CD4-positive, alpha-beta T cell treated with Interleukin-17A for 4 hours (primary cell): ENCODE measurements around the gene FAT1.

ENCODE experiments used
- DNase-seq: peaks from one replicate; pipeline ENCODE4 v3.0.0-alpha.2; 2020; ENCODE audit warnings: mixed read lengths

FAT1 gene

DNA sequence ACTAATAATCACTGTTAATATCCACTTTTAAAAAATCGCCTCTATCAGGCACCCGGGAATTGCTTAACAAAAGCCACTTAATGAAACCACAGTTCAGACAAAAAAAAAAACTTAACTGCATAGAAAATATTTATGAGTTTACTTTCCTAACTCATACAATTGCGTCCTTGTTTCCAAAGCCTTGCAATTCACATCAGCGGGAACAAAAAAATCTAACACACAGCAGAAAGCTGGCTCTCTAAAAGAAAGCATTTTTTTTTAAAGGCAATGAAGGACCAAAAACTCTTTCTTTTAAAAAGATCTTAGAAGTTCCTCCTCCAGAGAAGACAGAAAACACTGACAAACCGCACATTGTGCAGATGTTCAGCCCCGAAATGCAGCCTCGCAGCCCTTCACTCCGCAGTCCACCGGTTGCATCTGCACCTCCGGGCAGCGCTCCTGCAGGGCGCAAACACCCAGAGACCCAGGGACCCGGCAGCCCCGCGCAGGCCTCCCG is 812 bp downstream of the FAT1 start:
- DNase-seq = no peak

GRCh38 chr4:186719925-186720694 is 3.5 kb downstream of the FAT1 start:
- no peak for DNase-seq

DNA sequence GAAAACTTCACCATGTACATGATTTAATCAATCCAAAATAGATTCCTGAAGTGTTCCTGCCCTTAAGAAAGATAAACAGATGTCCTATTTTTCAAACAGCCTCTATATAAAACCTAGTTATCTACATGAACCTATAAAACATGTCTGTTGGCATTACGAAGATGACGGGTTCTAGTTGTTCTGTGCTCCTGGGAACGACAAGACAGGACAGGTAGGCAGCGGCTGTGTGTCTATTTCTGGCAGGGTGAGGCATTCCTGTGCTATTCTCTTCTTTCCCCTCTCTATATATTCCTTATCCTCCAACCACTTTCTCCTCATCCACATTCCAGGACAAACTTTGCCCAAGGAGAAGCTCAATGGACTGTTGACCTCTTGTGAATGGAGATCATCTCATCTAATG is 6.1 kb downstream of the FAT1 start:
- DNase-seq = no peak

DNA sequence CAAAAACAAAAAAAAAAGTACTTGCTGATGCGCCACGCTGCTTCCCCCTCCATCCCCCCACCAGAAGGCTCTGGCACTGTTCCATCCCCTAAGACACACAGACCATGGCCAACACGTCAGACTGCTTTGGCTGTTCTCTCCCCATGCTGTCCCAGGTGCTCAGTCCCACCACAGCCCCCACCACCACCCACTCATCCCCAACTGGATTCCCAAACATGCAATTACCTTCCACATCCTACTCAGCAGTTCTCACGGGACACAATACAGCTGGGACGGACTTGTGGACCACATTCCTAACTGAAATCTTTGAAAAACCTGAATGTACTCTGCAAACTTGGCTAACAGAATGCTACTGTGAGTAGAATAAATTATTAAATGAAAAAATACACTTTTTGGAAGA is 8.6 kb downstream of the FAT1 start:
- DNase-seq = no peak

DNA sequence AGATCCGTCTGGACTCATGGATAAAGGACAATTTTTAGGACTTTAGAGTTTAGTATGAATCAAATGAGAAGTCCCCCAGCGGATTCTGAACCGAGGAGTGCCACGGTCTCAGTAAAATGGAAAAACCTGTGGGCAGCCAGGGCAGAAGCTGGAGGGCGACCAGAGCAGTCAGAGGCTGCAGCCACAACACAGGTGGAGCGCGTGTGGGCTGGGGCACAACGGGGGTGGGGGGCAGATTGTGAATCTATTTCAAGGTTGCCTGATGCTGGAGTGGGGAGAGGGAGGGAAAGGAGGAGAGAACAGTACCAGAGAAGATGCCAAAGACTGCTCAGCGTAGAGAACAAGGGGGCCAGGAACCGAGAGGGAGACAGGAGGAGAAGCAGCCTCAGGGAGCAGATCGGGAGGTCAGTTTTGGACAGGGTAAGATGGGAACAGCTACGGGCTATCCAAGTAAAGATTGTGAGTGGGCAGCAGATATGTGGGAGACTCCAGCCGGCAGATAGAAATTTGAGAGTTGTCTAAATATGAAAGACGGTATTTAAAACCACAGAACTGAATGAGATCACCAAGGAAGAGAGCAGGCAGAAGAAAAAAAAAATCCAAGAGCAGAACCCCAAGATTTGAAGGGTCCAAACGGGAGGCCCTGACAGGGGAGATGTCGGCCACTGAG is 9.5 kb downstream of the FAT1 start:
- DNase-seq = no peak

DNA sequence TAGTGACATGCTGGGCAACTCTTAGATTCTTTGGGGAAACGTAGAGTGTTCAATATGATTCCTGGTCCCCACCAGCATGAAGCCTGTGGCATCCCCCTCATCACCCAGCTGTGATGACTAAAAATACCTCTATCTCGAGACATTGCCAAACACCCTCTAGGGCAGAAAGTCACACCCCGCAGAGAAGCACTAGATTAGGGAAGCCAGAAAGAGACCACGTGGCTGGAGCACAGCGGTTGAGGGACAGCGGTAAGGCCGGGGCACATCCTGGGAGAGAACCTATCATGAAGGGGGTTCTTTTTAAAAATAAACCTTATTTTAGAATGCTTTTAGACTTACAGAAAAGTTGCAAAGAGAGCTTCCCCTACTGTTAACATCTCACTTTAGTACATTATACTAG is 11.0 kb downstream of the FAT1 start:
- DNase-seq = no peak

GRCh38 chr4:186710521-186711119 is 13.0 kb downstream of the FAT1 start:
- DNase-seq = no peak

GRCh38 chr4:186709517-186709916 is 14.1 kb downstream of the FAT1 start:
- DNase-seq = no peak

DNA sequence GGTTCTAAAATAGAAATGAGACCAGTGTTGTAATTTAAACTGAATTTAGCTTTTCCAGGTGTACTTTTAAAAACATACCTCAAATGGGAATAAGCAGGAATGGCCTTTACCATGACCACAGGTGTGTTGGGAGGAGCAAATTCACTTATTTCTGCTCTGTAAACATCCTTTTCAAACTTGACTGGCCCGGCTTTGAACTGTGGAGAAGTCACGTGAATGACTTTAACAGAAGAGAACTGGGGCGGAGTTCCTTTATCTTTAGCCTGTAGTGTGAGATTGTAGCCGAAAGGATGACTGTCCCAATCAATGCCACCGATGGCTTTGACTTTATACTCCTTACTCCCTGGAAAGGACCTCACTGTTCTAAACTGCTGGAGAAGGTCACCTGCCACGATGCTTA is 15.1 kb downstream of the FAT1 start:
- no peak for DNase-seq

DNA sequence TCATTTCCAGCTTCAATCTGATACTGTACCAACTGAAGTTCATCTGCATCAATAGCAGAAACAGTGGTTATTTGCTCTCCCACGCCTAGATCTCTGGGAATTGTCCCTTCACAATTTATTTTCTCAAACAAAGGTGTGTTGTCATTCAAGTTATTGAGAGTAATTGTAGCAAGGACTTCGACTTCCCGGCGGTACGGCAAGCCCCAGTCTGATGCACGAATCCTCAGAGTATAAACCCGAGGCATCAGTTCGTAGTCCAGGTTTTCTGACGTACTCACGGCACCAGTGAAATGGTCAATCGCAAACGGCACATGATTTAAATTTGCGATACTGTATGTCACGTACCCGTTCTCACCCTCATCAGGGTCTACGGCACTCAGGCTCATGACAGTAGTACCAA is 15.7 kb downstream of the FAT1 start:
- no peak for DNase-seq

GRCh38 chr4:186707574-186707973 is 16.1 kb downstream of the FAT1 start:
- DNase-seq = no peak

DNA sequence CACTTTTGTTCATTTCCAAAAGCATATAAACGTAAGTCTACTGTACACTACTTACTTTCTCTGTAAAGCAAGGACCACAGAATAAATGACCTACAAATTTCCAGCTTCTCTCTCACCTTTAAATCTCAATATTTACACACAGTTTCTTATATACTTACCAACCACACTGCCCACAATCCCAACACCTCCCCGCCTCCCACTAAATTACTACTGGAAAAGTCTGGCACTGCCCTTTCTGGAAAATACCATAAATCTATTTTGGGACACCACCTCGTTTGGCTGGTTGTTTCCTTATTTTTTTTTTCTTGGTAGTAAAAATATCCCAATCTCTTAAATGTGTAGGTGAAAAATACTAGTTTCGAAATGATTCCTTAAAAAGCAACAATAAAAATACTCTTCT is 19.6 kb downstream of the FAT1 start:
- DNase-seq = no peak

DNA sequence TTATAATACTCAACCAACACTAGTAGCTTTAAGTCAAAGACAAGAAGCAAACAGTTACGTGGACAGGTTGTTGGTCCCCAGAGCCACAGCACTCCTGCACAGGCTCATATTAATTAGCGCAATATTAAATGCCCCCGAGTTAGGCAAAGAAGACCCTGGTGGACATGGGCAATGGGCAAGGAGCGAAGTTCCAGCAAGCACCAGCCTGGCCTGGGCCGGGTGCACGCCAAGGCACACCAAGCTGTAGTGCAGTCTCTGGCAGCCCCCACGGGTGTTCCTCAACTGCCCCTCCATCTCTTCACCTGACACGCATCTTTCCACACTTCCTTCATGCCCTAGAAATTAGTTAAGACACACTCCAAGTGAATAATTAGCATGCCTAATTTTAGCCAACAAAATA is 20.1 kb downstream of the FAT1 start:
- DNase-seq = no peak

- no peak for DNase-seq
Observed at GRCh38 chr4:186702940-186703339, 20.7 kb downstream of the FAT1 start.

DNA sequence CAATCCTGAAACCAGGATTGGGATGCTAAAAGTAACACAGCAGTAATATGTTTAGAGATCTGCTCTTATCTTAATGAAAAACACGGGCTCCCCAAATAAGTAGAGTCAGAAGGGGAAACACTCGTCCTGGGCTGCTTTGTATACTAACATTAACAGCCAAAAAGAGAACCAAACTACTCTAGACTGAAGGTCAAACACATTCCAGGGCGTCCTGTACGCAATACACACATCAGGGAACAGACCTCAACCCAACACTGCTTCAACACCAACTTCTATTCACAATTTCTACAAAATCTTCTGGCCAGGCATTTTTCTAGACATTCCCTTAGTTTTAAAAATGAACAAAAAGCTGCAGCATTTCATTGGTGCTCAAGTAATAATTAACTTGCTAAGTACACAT is 21.4 kb downstream of the FAT1 start:
- no peak for DNase-seq

DNA sequence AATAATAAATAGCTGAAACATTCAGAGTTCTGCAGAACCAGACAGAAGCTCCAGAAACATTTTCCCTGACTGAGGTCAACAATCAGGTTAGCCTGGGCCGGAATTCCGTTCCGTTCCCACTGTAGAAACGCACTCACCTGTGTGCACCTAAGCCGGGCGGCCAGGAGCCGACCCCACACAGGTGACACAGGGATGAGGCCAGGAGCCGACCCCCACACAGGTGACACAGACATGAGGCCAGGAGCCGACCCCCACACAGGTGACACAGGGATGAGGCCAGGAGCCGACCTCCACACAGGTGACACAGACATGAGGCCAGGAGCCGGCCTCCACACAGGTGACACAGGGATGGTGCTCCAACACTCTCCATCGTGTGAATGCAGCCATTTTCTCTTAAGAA is 21.9 kb downstream of the FAT1 start:
- no peak for DNase-seq

- DNase-seq = no peak
Observed at GRCh38 chr4:186701273-186701672, 22.4 kb downstream of the FAT1 start.

GRCh38 chr4:186700746-186701145 is 22.9 kb downstream of the FAT1 start:
- no peak for DNase-seq

DNA sequence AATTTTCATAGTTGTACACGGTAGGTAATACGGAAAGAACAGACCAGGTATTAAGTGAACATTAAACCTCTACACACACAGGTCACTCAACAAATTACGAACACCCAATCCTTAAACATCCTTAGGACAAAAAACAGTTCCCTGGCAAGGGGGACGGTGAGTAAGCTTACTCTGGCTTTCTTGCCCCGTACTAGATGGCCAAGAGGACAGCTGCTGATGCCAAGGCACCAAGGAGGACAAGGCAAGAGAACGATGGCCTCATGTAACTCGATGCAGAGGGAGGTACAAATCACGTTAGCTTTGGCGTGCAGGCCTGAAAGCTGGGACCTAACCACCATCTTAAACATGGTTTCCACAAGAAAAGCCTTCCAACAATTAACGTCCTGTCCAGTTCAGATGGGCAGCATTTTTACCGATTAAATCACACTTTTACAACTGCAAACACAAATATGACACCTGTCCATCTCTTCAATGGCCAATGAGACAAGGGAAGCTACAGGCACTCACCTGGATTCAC is 23.7 kb downstream of the FAT1 start:
- DNase-seq = no peak

- DNase-seq = no peak
Observed at GRCh38 chr4:186699298-186699697, 24.4 kb downstream of the FAT1 start.

- DNase-seq = no peak
Observed at GRCh38 chr4:186698525-186698924, 25.1 kb downstream of the FAT1 start.

GRCh38 chr4:186698028-186698427 is 25.6 kb downstream of the FAT1 start:
- no peak for DNase-seq

DNA sequence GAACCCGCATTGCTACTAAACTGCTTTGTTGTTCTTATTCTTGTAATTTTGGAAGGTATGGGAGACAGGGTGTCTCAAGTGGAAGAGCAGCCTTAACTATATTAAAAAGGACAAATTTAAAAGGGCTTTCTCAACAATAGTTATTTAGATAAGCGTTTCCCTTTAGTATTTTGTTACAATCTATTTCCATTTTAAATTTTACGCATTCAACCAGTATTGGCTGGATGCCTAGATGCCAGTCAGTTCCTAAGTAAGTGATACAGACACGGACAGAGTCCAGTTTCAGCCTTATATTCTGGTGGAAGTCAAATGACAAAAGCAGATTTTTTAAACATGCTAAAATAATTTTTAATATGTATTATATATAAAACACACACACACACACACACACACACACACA is 28.3 kb downstream of the FAT1 start:
- no peak for DNase-seq

GRCh38 chr4:186693894-186694293 is 29.8 kb downstream of the FAT1 start:
- no peak for DNase-seq
